ENCODE measurements around the gene AFAP1L1.

AFAP1L1 gene

GRCh38 chr5:149254506-149254905, 17.2 kb upstream of the AFAP1L1 start:
- peaks cover 6% of the 10 kb centered on the region for H3K27me3 ChIP-seq
- no peaks in the 10 kb centered on the region for H3K4me1 ChIP-seq (ENCODE audit: control insufficient read depth in 1 of 2, insufficient read depth in 1 of 2, low read depth in 1 of 2, low read length in 1 of 2)
- no peaks in the 10 kb centered on the region for H3K36me3 ChIP-seq
- no peak for TF ChIP-seq CTCF (IDR thresholded peaks at IDR 0.05)
- no peak overlapping the region for H3K4me3 ChIP-seq (ENCODE audit: low read depth in 1 of 2, low read length in 1 of 2)
- H3K27ac ChIP-seq, result no peak overlapping the region
- no peaks in the 10 kb centered on the region for H3K9me3 ChIP-seq

GRCh38 chr5:149256451-149256850, 15.2 kb upstream of the AFAP1L1 start:
- H3K4me3 ChIP-seq (ENCODE audit: low read depth in 1 of 2, low read length in 1 of 2), result no peak overlapping the region
- H3K27me3 ChIP-seq, result peaks cover 6% of the 10 kb centered on the region
- no peaks in the 10 kb centered on the region for H3K36me3 ChIP-seq
- H3K4me1 ChIP-seq (ENCODE audit: control insufficient read depth in 1 of 2, insufficient read depth in 1 of 2, low read depth in 1 of 2, low read length in 1 of 2), result peaks cover 3 to 8% of the 10 kb centered on the region in 2 experiments
- TF ChIP-seq CTCF (IDR thresholded peaks at IDR 0.05), result no peak
- no peak overlapping the region for H3K27ac ChIP-seq
- H3K9me3 ChIP-seq, result no peaks in the 10 kb centered on the region

- no peak overlapping the region for H3K27ac ChIP-seq
- H3K27me3 ChIP-seq, result peaks cover 6% of the 10 kb centered on the region
- no peak for TF ChIP-seq CTCF (IDR thresholded peaks at IDR 0.05)
- H3K9me3 ChIP-seq, result no peaks in the 10 kb centered on the region
- H3K4me3 ChIP-seq (ENCODE audit: low read depth in 1 of 2, low read length in 1 of 2), result no peak overlapping the region
- peaks cover 3 to 10% of the 10 kb centered on the region in 2 experiments for H3K4me1 ChIP-seq (ENCODE audit: control insufficient read depth in 1 of 2, insufficient read depth in 1 of 2, low read depth in 1 of 2, low read length in 1 of 2)
- no peaks in the 10 kb centered on the region for H3K36me3 ChIP-seq
Measured at GRCh38 chr5:149257131-149257530, 14.5 kb upstream of the AFAP1L1 start.

- Histone ChIP-seq H3K27ac (no peak overlapping the region), H3K36me3 (no peaks in the 10 kb centered on the region), H3K9me3 (no peaks in the 10 kb centered on the region), H3K27me3 (peaks cover 6% of the 10 kb centered on the region), H3K4me1 (ENCODE audit: control insufficient read depth in 1 of 2, insufficient read depth in 1 of 2, low read depth in 1 of 2, low read length in 1 of 2) (peaks cover 3 to 10% of the 10 kb centered on the region in 2 experiments), H3K4me3 (ENCODE audit: low read depth in 1 of 2, low read length in 1 of 2) (no peak overlapping the region)
- no peak for TF ChIP-seq CTCF (IDR thresholded peaks at IDR 0.05)
Measured at GRCh38 chr5:149257889-149258705, 13.6 kb upstream of the AFAP1L1 start.

GRCh38 chr5:149260761-149261160, 10.9 kb upstream of the AFAP1L1 start:
- no peaks in the 10 kb centered on the region for H3K36me3 ChIP-seq
- no peaks in the 10 kb centered on the region for H3K27me3 ChIP-seq
- TF ChIP-seq CTCF (IDR thresholded peaks at IDR 0.05), result no peak
- H3K4me3 ChIP-seq (ENCODE audit: low read depth in 1 of 2, low read length in 1 of 2), result no peak overlapping the region
- H3K27ac ChIP-seq, result no peak overlapping the region
- H3K9me3 ChIP-seq, result no peaks in the 10 kb centered on the region
- H3K4me1 ChIP-seq (ENCODE audit: control insufficient read depth in 1 of 2, insufficient read depth in 1 of 2, low read depth in 1 of 2, low read length in 1 of 2), result peaks cover 3 to 10% of the 10 kb centered on the region in 2 experiments

All from neutrophil (primary cell).